Transverse colon (tissue), 4 donors: Measurements from ENCODE around the gene NEK7.

Experiments used
- POLR2AphosphoS5 ChIP-seq, 3 donors: sonication (generic); formaldehyde crosslinking; IDR thresholded peaks; one replicate each; pipeline ENCODE4 v1.6.1; 2016; ENCODE audit warnings: antibody characterized with exemption in 3 of 3
- TF ChIP-seq, protein P1 (sequence below), 5 experiments: fragments of 200-600 bp in 3 of 5; fragments of 450-650 bp in 2 of 5; sonication (generic) in 3 of 5; IDR thresholded peaks; 1 replicate in 2 of 5; 2 replicates in 3 of 5; pipeline ENCODE4 v1.5.1; 2016 to 2017; ENCODE audit warnings: antibody characterized with exemption in 5 of 5, inconsistent platforms in 3 of 5, mild to moderate bottlenecking in 2 of 5, moderate library complexity in 1 of 5

DNA sequence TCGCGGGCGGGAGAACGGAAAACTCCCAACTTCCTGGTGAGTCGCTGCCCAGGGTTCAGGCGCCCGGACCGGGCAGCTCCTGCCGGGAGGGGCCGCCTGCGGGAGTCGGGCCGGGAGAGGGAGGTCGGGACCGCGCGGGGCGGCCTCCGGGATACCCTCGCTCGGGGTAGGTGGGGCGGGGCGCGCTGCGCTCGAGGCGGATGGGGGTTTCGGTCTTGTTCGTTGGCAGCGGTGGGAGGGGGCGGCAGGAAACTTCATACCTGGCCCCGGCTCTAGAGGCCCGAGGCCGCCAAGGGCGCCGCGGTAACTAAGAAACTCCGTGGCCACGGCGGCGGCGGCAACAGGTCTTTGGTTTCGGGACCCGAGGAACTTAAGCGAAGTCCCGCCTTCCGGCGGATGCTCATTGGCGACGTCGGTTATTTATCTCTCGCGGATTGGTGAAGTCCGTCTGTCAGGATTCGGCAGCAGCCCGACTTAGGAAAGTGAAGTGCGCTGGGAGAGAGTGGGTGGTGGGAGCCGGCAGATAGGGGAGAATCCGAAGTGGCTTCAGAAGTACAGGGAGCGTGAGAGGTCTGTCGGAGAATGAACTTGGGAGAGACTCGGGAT is 546 bp downstream of the NEK7 start:
- TF ChIP-seq, protein P1, sequence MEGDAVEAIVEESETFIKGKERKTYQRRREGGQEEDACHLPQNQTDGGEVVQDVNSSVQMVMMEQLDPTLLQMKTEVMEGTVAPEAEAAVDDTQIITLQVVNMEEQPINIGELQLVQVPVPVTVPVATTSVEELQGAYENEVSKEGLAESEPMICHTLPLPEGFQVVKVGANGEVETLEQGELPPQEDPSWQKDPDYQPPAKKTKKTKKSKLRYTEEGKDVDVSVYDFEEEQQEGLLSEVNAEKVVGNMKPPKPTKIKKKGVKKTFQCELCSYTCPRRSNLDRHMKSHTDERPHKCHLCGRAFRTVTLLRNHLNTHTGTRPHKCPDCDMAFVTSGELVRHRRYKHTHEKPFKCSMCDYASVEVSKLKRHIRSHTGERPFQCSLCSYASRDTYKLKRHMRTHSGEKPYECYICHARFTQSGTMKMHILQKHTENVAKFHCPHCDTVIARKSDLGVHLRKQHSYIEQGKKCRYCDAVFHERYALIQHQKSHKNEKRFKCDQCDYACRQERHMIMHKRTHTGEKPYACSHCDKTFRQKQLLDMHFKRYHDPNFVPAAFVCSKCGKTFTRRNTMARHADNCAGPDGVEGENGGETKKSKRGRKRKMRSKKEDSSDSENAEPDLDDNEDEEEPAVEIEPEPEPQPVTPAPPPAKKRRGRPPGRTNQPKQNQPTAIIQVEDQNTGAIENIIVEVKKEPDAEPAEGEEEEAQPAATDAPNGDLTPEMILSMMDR (IDR thresholded peaks at IDR 0.05), result no peak
- TF ChIP-seq POLR2AphosphoS5 (IDR thresholded peaks at IDR 0.05), result peak; percentile 65 to 75 (median 72)
